GM19372 (cell line): ENCODE data around the gene PRR11.
A peak's percentile ranks its signal among the peaks of the same experiment; 100 is the strongest.
"Not testable (repeated sequence)": the region's sequence is repeated elsewhere in the genome, so short reads cannot be mapped to it uniquely, and the experiment has no call there.

ENCODE experiments used
- ATAC-seq: cut with Tn5 transposase; IDR thresholded peaks from one replicate; pipeline ENCODE4 v1.9.1; 2021; ENCODE audit warnings: mild to moderate bottlenecking, low read depth, moderate library complexity; ENCODE audit not compliant: unreplicated experiment

Gene PRR11

DNA sequence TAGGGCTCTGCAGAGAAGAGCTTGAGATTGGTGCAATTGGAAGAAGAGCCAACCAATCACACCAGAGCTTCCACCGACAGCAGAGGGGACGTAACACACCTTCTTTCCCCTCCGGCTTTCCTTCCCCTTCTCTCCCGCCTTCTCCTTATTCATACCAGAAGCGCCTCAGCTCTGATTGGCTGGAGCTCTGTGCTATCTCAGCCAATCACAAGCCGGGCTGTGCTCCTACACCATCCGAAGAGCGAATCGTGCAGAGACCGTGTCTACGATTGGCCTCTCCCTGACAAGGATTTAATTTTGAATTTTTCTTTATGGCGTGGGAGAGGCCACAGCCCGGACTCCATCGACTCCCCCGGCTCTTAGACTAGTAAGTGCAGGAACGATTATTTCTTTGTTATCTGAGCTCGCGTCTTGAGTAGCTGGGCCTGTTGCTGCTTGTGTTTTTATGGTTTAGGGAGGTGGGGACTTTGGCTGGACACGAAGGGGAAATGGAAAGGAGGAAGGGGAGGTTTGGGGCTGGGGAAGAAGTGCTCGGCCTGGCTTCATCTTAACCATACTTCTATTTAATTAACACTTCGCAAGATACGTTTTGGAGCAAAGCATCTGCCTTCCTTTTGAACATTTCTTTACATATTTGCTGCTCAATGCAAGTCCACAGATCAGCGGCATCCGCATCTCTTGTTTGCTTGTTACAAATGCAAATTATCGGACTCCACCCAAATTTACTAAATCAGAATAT lies at the start of gene PRR11:
TSS of gene PRR11 (plus strand) at position 308 of the 739 bp plus-strand sequence. CDS start 14,007 bp downstream, outside the sequence.
- ATAC-seq = peak; percentile 87

DNA sequence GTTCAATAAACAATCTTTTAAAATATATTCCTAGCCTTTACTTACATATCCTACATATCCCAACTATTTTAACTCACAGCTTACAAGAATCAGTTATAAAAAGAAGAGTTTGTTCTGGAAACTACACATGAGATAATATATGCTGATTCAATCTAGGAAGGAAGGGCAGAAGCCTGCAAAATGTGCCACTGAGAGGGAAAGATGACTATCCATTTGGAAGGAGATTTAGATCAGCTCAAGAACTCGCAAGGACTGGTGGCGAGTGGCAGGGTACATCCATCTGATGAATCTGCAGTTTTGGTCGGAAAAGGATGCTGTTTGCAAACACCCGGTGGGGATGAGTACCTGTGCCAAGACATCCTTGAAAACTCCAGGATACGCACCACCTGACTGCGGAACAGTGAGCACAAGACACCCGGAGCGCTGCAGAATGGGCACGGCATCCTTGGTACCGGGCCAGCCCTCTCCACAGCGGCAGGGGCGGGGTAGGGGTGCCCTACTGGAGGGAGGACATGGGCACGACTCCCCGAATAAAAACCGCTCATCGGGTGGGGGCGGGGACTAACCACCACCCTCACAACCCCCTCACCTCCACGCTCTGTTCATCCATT lies 49.6 kb upstream of the PRR11 start:
- ATAC-seq = peak; percentile 9

DNA sequence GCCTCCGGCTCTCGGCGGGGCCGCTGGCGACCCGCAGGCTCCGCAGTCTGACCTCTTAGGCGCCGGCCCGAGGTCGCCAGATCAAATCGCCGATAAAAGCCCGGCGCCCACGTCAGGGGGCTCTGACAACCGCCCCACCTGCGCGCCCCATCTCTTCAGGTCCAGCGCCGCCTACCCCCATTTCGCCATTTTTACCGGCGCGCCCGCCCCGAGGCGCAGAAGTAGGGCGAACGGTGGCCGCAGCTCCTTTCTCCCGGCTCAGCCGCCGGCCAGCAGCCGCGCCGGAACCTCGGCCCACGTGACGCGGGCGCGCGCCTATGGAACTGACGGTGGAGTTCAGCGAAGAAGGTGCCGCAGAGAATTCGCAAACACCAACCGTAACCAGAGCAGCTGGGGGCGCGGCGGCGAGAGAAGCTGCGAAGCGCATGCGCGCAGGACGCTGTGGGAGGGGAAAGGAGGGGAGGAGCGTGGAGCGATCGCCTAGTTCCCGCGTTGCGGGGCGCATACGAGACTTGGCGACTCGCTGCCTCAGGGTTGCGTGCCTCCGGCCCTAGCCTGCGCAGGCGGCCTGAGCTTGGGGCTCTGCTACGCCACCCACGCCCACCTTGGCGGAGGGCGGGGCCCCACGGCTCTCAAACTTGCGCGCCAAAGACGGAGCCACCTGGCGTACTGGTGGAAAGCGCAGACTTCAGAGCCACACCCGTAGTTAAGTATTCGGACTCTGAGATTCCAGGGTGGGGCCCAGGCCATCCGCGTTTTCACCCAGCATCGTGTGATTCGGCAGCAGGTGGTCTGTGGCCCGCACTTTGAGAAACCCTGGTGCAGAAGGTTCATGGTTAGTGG lies 48.9 kb upstream of the PRR11 start, which contains the start of gene TRIM37:
TSS of gene TRIM37 (minus strand) at position 418 of the 843 bp plus-strand sequence. CDS start 419 bp downstream, outside the sequence.
- peak; percentile 96 for ATAC-seq

DNA sequence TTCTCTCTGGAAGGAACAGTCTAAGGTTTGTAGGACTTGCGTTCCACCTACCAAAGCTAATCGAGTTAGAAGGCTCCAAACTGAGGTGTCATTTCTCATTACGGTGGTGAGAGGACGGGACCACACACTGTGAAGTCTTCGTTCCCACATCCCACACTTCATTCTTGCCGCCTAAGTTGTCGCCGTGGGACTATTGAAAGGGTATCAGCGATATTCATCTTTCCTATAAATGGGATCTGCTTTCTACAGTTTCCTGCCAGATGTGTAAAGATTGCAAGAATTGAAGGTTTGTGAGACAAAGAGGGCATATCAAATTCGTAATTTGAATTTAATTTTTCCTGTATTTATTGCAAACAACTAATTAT lies 48.3 kb upstream of the PRR11 start:
- no peak for ATAC-seq

DNA sequence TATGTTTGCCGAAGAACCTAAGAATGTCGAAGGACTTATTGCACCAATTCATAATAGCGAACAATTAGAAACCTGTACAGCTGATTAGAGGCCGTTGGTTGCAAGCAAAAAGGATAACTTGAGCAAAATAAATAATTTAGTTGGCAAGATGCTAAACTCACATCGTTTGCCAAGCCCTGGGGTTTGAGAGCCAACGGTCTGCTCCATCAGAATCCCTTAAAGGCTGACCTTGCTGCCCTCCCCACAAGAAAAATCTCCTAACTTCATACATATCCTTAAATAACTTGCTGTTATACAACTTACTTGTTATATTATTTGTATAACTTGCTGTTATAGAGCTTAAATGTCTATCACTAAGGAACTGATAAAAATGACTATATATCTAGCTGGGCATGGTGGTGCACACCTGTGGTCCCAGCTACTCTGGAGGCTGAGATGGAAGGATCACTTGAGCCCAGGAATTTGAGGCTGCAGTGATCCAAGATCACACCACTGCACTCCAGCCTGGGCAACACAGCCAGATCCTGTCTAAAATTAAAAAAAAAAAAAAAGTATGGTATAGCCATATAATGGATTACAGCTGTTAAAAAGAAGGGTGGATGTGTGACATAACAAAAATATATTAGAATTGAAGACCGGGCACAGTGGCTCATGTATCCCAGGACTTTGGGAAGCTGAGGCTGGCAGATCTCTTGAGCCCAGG lies 47.0 kb upstream of the PRR11 start:
- no peak for ATAC-seq

DNA sequence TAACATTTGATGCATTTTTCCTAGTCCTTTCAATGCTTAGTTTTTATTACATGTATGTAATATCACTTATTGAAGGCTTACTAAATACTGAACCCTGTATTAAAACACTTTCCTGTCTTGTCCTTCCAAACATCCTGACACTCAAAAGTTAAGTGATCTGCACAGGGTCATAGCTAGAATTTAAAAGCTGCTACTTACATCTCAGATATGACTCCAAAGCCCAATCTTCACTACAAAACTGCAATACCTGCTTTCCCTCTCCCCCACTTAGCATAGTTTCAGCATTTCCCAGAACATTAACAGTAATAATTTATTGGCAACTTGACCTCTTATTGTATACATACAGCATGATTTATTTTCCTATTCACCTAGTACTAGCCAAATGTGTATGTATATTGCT lies 44.6 kb upstream of the PRR11 start:
- ATAC-seq = no peak

DNA sequence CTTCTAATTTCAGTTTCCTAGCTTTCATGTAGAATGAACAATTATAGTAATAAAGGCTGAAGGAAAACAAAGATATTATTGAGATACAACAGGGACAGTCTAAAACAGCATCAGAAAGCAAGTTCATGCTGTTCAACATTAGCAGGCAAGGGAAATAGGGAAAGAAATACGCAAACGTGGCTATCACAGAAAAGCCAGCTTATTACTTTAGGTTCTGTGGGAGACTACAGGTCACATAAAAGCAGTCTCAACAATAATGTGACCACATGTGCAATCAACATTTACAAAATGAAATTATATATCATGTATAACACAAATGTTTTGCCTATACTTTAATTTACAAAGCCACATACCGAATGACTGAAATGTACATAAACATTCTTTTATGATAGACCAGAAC lies 44.0 kb upstream of the PRR11 start:
- ATAC-seq = no peak

DNA sequence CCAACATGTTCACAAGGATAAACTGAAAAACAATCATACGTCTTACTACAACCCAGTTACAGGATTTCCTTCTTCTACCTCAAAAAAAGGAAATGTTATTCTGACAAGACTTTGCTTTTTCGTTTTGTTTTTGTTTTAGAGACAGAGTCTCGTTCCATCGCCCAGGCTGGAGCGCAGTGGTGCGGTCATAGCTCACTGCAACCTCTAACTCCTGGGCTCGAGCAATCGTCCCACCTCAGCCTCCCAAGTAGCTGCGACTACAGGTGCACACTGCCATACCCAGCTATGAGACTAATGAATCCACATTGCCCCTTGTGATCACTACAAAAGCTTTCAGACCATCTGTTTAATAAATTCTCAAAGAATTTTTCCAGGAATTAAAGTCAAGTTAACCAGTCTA lies 40.1 kb upstream of the PRR11 start:
- ATAC-seq = no peak

DNA sequence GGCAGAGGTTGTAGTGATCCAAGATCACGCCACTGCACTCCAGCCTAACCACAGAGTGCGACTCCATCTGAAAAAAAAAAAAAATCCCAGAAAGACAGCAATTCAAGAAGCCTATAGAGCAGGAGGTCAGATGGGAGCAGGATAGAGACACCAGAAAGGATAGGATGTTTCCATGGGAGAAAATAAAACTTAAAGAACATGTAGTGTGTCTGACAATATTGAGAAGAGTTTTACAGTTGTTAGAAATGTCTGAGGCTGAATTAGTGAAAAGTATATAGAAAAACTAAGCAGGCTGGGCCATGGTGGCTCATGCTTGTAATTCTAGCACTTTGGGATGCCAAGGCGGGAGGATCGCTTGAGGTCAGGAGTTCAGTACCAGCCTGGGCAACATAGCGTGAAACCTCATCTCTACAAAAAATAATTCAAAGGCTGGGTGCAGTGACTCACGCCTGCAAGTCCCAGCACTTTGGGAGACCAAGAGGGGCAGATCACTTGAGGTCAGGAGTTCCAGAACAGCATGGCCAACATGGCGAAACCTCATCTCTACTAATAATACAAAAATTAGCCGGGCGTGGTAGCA lies 33.6 kb upstream of the PRR11 start:
- no peak for ATAC-seq

DNA sequence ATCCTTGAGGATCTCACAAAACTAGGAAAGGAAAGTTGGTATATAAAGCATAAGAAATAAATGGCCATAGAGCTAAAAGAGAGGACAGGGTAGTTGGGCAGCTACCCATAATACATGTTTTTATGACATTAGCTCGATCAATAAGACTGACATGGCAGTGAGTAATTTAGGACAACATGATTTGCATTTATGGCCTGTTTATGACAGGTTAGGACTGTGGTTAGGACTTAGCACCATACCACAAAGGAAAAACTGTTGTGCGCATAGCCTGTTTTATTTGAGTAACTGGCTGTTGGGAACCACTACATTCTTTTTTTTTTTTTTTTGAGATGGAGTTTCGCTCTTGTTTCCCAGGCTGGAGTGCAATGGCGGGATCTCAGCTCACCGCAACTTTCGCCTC lies 30.9 kb upstream of the PRR11 start:
- no peak for ATAC-seq

DNA sequence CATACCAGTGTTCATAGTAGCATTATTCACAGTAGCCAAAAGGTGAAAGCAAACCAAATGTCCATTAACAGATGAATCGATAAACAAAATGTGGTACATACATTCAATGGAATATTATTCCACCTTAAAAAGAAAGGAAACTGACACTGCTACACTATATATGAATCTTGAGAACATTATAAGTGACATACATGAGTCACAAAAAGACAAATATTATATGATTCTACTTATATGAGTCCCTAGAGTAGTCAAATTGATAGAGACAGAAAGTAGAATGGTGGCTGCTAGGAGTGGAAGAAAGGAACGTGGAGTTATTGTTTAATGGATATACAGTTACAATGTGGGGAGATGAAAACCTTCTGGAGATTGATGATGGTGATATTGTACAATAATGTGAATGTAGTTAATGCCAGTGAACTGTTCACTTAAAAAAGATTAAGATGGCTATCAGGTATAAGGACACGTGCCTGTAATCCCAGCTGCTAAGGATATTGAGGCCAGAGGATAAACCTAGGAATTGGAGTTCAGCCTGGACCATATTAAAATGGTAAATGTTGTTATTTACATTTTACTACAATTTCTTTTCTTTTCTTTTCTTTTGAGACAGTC lies 28.6 kb upstream of the PRR11 start:
- no peak for ATAC-seq

DNA sequence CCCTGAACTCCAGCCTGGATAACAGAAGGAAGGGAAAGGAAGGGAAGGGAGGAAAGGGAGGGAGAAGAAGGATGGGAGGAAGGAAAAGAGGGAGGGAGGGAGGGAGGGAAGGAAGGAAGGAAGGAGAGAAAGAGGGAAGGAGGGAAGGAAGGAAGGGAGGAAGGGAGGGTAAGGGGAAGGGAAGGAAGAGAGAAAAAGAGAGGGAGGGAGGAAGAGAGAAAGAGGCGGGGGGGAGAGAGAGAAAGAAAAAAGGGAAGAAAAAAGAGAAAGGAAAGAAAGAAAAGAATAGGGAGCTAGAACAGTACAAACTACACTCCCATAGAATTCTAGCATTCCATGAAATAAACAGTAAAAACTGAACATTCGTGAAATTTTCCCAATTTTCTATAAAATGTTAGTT lies 25.7 kb upstream of the PRR11 start:
- no peak for ATAC-seq

DNA sequence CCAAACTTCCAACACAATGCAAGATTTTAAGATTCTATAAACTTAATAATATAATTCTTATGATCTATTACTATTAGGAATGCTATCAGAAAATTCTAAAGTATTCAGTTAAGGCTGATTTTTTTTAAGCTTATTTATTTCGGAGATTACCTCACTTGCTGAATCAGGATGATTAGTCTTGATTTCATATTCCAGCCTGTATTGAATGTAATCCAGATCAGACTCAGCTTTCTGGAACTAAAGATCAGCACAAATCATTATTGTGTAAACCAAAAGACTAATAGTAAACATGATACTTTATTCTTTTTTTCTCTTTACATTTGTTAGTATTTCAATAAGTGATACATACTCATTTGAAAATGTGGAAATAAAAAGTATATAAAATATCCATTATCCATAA lies 24.4 kb upstream of the PRR11 start:
- no peak for ATAC-seq

DNA sequence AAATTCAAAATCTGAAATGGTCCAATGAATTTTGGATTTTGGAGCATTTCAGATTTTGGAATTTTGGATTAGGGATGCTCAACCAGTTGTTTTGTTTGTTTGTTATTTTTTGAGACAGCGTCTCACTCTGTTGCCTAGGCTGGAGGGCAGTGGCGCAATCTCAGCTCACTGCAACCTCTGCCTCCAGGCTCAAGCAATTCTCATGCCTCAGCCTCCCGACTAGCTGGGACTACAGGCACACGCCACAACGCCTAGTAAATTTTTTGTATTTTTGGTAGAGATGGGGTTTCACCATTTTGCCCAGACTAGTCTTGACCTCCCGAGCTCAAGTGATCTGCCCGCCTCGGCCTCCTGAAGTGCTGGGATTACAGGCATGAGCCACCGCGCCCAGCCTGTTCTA lies 17.2 kb upstream of the PRR11 start:
- ATAC-seq = not testable (repeated sequence)

DNA sequence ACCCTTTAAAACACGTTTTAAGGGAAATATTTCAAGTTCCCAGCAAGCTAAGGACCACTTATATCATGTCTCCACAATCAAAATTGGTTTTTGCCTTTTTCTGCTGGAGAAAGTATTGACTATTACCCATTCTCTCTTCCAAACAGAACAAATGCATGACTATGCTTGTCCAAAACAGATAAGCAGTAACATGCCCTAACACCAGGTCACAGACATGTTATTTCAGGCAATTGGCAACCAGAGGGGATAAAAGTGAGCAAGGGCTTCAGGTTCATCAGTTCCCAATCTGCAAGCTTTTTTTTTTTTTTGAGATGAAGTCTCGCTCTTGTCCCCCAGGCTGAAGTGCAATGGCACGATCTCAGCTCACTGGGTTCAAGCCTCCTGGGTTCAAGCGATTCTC lies 15.6 kb upstream of the PRR11 start:
- no peak for ATAC-seq

DNA sequence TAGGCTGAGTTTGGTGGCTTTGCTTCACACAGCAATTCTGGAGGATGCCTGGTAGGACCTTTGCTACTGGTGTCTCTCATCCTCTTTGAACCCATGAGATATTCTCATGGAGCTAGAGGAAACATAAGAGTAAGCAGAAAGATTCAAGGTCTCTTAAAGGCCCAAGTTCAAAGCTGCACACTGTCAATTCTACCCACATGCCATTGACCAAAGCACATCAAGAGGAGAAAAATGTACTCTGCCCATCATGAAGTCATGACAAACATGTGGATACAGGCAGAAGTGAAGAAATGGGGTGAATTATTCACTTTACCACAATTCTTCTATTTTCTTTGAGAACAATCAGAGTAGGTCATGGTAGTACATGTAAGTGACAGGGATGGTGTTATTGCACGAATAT lies 13.7 kb upstream of the PRR11 start:
- no peak for ATAC-seq

DNA sequence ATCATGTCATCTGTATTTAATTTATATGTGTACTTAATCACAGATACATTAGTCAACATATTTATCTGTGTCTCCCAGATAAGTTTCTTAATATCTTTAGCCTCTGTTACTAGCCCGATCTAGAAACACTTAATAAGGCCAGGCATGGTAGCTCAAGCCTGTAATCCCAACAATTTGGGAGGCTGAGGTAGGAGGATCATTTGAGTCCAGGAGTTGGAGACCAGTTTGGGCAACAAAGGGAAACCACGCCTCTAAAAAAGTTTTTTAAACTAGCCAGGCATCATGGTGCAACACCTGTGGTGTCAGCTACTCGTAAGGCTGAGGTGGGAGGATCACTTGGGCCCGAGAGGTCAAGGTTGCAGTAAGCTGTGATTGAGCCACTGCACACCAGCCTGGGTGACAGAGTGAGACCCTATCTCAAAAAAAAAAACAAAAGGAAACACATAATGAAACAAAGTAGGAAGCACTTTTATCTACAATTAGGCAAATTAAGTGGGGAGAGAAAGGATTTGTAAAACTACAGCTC lies 9.9 kb upstream of the PRR11 start:
- no peak for ATAC-seq

DNA sequence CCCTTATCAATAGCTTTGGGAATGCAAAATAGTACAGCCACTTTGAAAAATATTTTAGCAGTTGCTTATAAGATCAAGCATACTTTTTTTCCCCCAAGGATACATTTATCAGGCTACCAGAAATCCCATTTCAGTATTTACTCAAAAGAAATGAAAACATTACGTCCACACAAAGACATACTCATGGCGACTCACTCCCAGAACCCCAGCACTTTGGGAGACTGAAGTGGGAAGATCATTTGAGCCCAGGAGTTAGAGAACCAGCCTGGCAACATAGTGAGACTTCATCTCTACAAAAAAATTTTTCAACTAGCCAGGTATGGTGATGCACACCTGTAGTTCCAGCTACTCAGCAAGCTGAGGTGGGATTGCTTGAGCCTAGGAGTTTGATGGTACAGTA lies 6.5 kb upstream of the PRR11 start:
- no peak for ATAC-seq

DNA sequence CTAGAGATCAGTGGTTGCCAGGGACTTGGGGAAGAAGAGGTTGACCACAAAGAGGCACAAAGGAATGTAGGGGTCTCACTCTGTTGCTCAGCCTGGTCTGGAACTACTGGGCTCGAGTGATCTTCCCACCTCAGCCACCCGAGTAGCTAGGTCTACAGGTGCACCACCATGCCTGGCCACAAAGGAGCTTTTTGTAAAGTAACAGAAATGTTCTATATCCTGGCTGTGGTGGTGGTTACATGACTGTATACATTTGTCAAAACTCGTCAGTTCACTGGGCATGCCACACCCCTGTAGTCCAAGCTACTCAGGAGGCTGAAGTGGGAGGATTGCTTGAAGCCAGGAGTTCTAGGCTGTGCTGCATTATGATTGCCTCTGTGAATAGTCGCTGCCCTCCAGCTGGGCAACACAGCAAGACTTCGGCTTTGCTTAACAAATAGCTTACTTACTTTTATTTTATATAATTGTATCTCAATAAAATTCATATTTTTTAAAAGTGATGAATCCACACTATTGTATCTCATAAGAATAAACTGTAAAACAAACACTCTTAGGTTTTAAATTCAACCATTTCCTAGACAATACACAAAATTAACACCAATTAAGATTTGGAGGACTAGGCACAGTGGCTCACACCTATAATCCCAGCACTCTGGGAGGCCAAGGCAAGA lies 5.6 kb upstream of the PRR11 start:
- ATAC-seq = no peak
